OCI-LY3 (cell line): ENCODE measurements around the gene PSKH1.

Source experiments
- CTCF ChIP-seq: fragments of 200-600, 300-600 bp; sonication (generic); IDR thresholded peaks from 2 replicates; pipeline ENCODE4 v1.5.1; 2014; ENCODE audit warnings: antibody characterized with exemption, low read length, low read depth
- EZH2phosphoT487 ChIP-seq: fragments of 200-600 bp; shearing (Covaris generic); IDR thresholded peaks from 2 replicates; pipeline ENCODE4 v1.6.1; 2018; ENCODE audit warnings: antibody characterized with exemption, mixed run types, low read depth

GRCh38 chr16:67936880-67937605 lies 44.0 kb downstream of the PSKH1 start:
- TF ChIP-seq CTCF, result no peak
- TF ChIP-seq EZH2phosphoT487, result no peak
